ENCODE data around the gene PLPP2.

DNA sequence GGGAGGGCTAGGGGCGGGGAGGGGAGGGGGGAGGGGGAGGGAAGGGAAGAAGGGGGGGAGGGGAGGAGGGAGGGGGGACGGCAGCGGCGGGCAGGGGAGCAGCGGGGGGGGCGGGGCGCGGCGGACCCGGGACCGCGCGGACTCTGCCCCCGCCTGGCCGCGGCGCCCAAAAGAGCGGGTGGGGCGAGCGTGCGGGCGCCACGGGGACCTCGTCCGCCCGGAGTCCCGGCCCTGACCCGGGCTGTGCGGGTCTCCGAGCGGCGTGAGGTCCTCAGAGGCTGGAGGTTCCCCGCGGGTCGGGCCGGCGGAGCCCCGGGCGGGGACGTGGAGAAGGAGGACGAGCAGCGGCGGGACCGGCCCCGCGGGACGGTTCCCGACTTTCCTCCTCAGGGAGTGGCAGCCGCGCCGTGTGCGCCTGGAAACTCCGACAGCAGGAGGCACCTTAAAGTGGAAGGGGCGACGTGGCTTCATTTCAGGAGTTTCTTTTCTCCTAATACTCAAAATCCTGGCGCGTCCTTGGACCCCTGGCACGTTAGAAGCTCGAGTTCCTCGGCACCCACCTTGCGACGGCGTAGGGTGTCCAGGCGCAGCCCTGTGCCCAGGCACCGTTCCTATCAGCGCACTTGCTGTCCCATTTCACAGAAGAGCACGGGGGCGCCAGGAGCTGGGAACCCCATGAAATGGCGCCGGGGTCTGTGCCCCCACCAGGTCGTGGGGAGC lies 518 bp upstream of the PLPP2 start:
- TF ChIP-seq CTCF (conservative IDR thresholded peaks at IDR 0.05 in 1 of 2, IDR thresholded peaks at IDR 0.05 in 1 of 2; ENCODE audit: extremely low read depth in 1 of 2, insufficient read depth in 1 of 2, low read depth in 1 of 2, low read length in 2 of 2) (no peak), EZH2 (IDR thresholded peaks at IDR 0.05; ENCODE audit: borderline replicate concordance, low read length) (no peak)
